Body of pancreas (tissue), 4 donors: Measurements from ENCODE around the gene RAP1A. TPM values are rescaled to one million over a fixed set of nuclear protein-coding genes. Genes with fewer than 3 reads are reported as not detected.

Experiments
- ATAC-seq: fragments of 150-250 bp; one replicate; pipeline ENCODE4 v1.9.1; 2016
- DNase-seq, 4 donors: peaks; one replicate each; pipeline ENCODE4 v3.0.0-alpha.2; 2019
- H3K27ac ChIP-seq, 4 donors: fragments of 200-600 bp; sonication (generic); 1 replicate in 3 of 4; 2 replicates in 1 of 4; pipeline versions ENCODE4 v1.5.1 to v1.6.1; 2016 to 2019; ENCODE audit warnings: mild to moderate bottlenecking in 1 of 4, mixed read lengths in 1 of 4, moderate library complexity in 1 of 4
- H3K27me3 ChIP-seq, 2 donors: fragments of 200-600 bp; sonication (generic); one replicate each; pipeline ENCODE4 v1.6.0; 2016; ENCODE audit warnings: mild to moderate bottlenecking in 1 of 2
- H3K36me3 ChIP-seq, 2 donors: fragments of 200-600 bp; sonication (generic); replicated peaks in 1 of 2; 2 replicates each; pipeline ENCODE4 v1.5.1; 2016; ENCODE audit warnings: low read depth in 2 of 2; ENCODE audit not compliant: insufficient read depth in 1 of 2
- H3K4me1 ChIP-seq: fragments of 200-600 bp; sonication (generic); one replicate; pipeline ENCODE4 v1.6.0; 2016
- H3K4me3 ChIP-seq, 2 donors: fragments of 200-600 bp; sonication (generic); 1 replicate in 1 of 2; 2 replicates in 1 of 2; pipeline ENCODE4 v1.5.1; 2016 to 2019
- H3K9me3 ChIP-seq, 3 donors: fragments of 200-600 bp; sonication (generic); 1 replicate in 2 of 3; 2 replicates in 1 of 3; pipeline ENCODE4 v1.5.1; 2016
- CTCF ChIP-seq, 7 experiments: fragments of 450-650 bp in 4 of 7; fragments of 200-600 bp in 3 of 7; sonication (generic) in 3 of 7; IDR thresholded peaks; one replicate each; pipeline ENCODE4 v1.5.1; 2016 to 2019; ENCODE audit warnings: antibody characterized with exemption in 7 of 7
- POLR2A ChIP-seq, 3 donors: fragments of 450-650 bp; IDR thresholded peaks; one replicate each; pipeline ENCODE4 v1.6.1; 2016; ENCODE audit warnings: antibody characterized with exemption in 3 of 3, mild to moderate bottlenecking in 2 of 3
- WGBS, 2 donors: methylation state at CpG; one replicate each; pipeline ENCODE4 v1.1.5; 2017; 5-methylcytosine and 5-hydroxymethylcytosine counted together
- intact Hi-C: fragments of 100-400 bp; cut with DNase I; formaldehyde crosslinking; loops from one replicate; pipeline ENCODE4 v1.15.1; 2023
- total RNA-seq, 2 donors: library from RNA; depleted of rRNA; stranded (reverse); fragments of >200 nt; gene quantifications; one replicate each; pipeline ENCODE4 v1.1.0, GENCODE V29; 2016

Gene RAP1A
- total RNA-seq, 2 donors from 2014 or later = 16.2 to 16.6 TPM

- Histone ChIP-seq H3K4me1 (peaks cover 12% of the 10 kb centered on the region), H3K27ac (no peak overlapping the region), H3K9me3 (no peaks in the 10 kb centered on the region), H3K4me3 (no peak overlapping the region), H3K27me3 (no peaks in the 10 kb centered on the region), H3K36me3 (no peaks in the 10 kb centered on the region)
- no peak for ATAC-seq
- 61 to 66% methylated on average over 2 of the region's 2 CpGs for WGBS, 2 donors
- TF ChIP-seq POLR2A (IDR thresholded peaks at IDR 0.05) (no peak), CTCF (IDR thresholded peaks at IDR 0.05) (no peak)
- no peak for DNase-seq
- intact Hi-C loops = no loop called here
These were observed 1.5 kb upstream of the RAP1A start for GRCh38 chr1:111618081-111618480.

- no peaks in the 10 kb centered on the region for H3K27me3 ChIP-seq
- 47% methylated on average over 19 of the region's 19 CpGs for WGBS, 2 donors
- ATAC-seq (no peak), DNase-seq (no peak)
- H3K4me1 ChIP-seq = peaks cover 12% of the 10 kb centered on the region
- peak overlapping the region in 1 of 2 donors; percentile 75 for H3K4me3 ChIP-seq
- intact Hi-C loops = no loop called here
- TF ChIP-seq CTCF (IDR thresholded peaks at IDR 0.05) (no peak), POLR2A (IDR thresholded peaks at IDR 0.05) (no peak)
- H3K36me3 ChIP-seq = no peaks in the 10 kb centered on the region
- H3K9me3 ChIP-seq = no peaks in the 10 kb centered on the region
- H3K27ac ChIP-seq = peak overlapping the region; percentile 42 to 94 (median 77)
These were observed 491 bp upstream of the RAP1A start for GRCh38 chr1:111618961-111619634.

GRCh38 chr1:111620441-111620971 is 917 bp downstream of the RAP1A start:
- Histone ChIP-seq H3K9me3 (no peaks in the 10 kb centered on the region), H3K4me1 (peaks cover 12% of the 10 kb centered on the region), H3K36me3 (no peaks in the 10 kb centered on the region), H3K27ac (peak overlapping the region; percentile 63 to 94 (median 87)), H3K4me3 (peak overlapping the region; percentile 18 to 75), H3K27me3 (no peaks in the 10 kb centered on the region)
- TF ChIP-seq CTCF (IDR thresholded peaks at IDR 0.05) (no peak), POLR2A (IDR thresholded peaks at IDR 0.05) (no peak)
- WGBS, 2 donors = 0 to 2% methylated on average over 12 of the region's 12 CpGs
- DNase-seq (no peak), ATAC-seq (no peak)
- intact Hi-C loops = no loop called here

- WGBS, 2 donors = 69 to 72% methylated on average over 4 of the region's 4 CpGs
- Histone ChIP-seq H3K36me3 (no peaks in the 10 kb centered on the region), H3K4me1 (peaks cover 12% of the 10 kb centered on the region), H3K27me3 (no peaks in the 10 kb centered on the region), H3K27ac (peak overlapping the region in 2 of 4 donors; percentile 87 to 94), H3K4me3 (no peak overlapping the region), H3K9me3 (no peaks in the 10 kb centered on the region)
- DNase-seq = no peak
- no peak for TF ChIP-seq POLR2A (IDR thresholded peaks at IDR 0.05)
- intact Hi-C loops = no loop called here
- no peak for ATAC-seq
These were observed 1.5 kb downstream of the RAP1A start for GRCh38 chr1:111621050-111621449.

GRCh38 chr1:111622166-111622565 is 2.6 kb downstream of the RAP1A start:
- Histone ChIP-seq H3K9me3 (no peaks in the 10 kb centered on the region), H3K36me3 (no peaks in the 10 kb centered on the region), H3K27ac (no peak overlapping the region), H3K4me3 (no peak overlapping the region), H3K4me1 (peaks cover 12% of the 10 kb centered on the region), H3K27me3 (no peaks in the 10 kb centered on the region)
- DNase-seq (no peak), ATAC-seq (no peak)
- intact Hi-C loops = no loop called here
- no peak for TF ChIP-seq POLR2A (IDR thresholded peaks at IDR 0.05)
- no peak for TF ChIP-seq CTCF (IDR thresholded peaks at IDR 0.05)
